Cardiac septum (tissue), 1 donor: ENCODE data around the gene COL8A1. TPM values are rescaled to one million over a fixed set of nuclear protein-coding genes. Genes with fewer than 3 reads are reported as not detected.
"Not testable (repeated sequence)": the region's sequence is repeated elsewhere in the genome, so short reads cannot be mapped to it uniquely, and the experiment has no call there.

Source experiments
- DNase-seq: peaks from one replicate; pipeline ENCODE4 v3.0.0-alpha.2; 2020; ENCODE audit warnings: low spot score
- intact Hi-C: fragments of 100-400 bp; cut with DNase I; formaldehyde crosslinking; loops from one replicate; pipeline ENCODE4 v1.14.0; 2022
- total RNA-seq: library from RNA; stranded (reverse); fragmentation: NEBNext Ultra II Directional; extraction: Animal tissue kit (Norgen Biotek cat#: 25700); gene quantifications from one replicate; pipeline ENCODE4 v1.2.1, GENCODE V29; 2021
- donor health status: DM: no; HTN: no; CAD: no.

The COL8A1 gene
- total RNA-seq, 1 donor from 2014 or later = 28.5 TPM

DNA sequence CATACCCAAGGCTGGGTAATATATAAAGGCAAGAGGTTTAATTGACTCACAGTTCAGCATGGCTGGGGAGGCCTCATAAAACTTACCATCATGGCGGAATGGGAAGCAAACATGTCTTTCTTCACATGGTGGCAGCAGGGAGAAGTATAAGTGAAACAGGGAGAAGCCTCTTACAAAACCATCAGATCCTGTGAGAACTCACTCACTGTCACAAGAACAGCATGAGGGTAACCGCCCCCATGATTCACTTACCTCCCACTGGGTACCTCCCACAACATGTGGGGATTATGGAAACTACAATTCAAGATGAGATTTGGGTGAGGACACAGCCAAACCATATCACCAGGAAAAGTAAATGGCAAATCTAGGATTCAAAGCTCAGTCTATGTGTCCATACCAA is 102.0 kb downstream of the COL8A1 start:
- DNase-seq, intact Hi-C loops: not testable (repeated sequence)

DNA sequence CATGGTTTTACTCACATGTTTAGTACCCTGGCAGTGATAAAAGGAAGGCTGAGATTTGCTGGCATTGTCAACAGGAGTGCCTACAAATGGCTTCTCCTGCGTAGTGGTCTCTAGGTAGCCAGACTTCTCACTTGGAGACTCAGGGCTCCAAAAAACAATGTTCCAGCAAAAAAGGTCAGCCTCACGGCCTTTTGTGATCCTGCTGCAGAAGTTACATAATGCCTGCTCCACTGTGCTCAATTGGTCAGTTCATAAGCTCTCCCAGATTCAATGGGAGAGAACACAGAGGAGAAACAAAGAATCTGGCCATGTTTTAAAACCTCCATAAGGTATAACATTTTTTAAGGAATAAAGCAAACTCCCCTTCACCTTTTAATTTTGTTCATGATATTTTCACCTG is 103.2 kb downstream of the COL8A1 start:
- no peak for DNase-seq
- intact Hi-C loops = no loop called here

- no peak for DNase-seq
- intact Hi-C loops = no loop called here
Measured at GRCh38 chr3:99747915-99748314, 109.5 kb downstream of the COL8A1 start.

- intact Hi-C loops = loop anchor here (2.0 to 10.0 kb wide), 4 partner anchors 104 to 1157 kb away; partner anchors contain the start of gene CPOX
- DNase-seq = no peak
Measured at GRCh38 chr3:99751649-99752048, 113.3 kb downstream of the COL8A1 start.

DNA sequence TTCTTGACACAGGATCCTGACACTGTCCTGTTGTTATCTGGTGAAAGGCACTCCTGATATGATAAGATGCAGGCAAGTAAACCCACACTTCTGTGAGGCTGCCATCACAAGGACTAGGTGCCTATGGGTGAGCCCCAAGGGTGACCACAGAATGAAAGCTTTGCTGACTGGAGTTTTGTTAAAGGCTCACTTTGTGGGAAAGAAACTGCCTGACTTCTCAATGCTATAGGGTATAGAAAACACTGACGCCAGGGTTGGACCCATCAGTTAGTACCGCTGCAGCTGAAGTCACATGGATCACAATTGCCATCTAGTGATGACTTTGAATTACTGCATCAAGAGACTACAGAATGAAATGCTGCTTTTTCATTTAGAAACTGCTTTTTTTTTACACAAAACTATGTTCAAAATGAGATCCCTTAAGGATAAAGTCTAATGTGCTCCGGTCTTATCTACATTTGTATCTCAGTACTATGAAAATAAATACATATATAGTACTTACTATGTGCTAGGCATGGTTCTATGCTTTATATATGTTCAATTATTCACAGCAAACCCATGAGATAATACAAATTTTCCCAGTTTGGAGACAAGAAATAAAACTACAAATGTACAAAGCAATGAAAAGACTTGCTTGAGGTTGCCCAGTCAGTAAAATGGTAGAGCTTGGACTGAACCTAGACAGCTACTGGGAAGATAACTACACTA is 115.0 kb downstream of the COL8A1 start:
- DNase-seq = no peak

DNA sequence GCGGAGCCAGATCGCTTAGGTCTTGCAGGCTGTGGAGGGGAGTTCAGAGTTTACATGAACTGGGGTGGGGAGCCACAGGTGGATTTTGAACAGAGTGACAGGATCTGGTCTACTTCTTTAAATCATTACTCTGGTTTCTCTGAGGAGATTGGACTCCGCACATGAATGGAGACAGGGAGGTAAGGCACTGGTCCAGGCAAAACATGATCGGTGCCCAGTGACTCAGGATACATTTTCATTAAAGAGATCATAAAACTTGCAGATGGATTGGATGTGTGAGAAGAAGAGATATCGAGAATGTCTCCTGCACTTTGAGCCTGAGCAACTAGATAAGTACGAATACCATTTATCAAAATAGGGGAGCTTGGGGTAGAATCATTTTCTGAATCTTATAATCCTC is 117.4 kb downstream of the COL8A1 start:
- intact Hi-C loops = loop anchor here (10.0 kb wide), 1 partner anchor 1161 kb away; the partner anchor contains the start of gene CPOX
- DNase-seq = no peak

More for the DNA sequence above, 115.0 kb downstream of the COL8A1 start:
- intact Hi-C loops = loop anchor here (2.0 to 10.0 kb wide), 4 partner anchors 106 to 1159 kb away; partner anchors contain the start of gene CPOX

- intact Hi-C loops = loop anchor here (10.0 kb wide), 1 partner anchor 1163 kb away; the partner anchor contains the start of gene CPOX
- DNase-seq = no peak
Measured at GRCh38 chr3:99757966-99758365, 119.6 kb downstream of the COL8A1 start.

- no peak for DNase-seq
- intact Hi-C loops = loop anchor here (10.0 kb wide), 1 partner anchor 1164 kb away; the partner anchor contains the start of gene CPOX
Measured at GRCh38 chr3:99758502-99759177, 120.2 kb downstream of the COL8A1 start.

DNA sequence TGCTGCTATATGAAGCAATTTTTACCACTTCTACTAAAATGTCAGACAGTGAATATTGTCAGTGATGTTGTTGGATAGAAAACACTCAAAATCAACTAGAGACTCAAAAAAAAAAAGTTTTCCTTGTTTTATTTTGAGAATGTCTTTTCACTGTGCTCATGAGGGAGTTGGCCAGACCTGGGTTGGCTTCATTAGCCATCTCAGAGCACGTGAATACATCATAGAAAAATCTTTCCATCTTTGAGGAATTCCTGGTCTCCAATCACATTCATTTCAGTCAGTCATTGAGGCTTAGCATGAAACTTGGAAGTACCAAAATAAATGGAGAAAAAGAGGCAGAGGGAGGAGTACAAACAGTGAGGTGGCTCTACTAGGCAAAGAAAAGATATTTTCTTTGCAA is 121.6 kb downstream of the COL8A1 start:
- intact Hi-C loops = no loop called here

GRCh38 chr3:99760629-99761028 is 122.2 kb downstream of the COL8A1 start:
- intact Hi-C loops = no loop called here
- DNase-seq = no peak

More for the DNA sequence above, 121.6 kb downstream of the COL8A1 start:
- DNase-seq = no peak

GRCh38 chr3:99761415-99762165 is 123.2 kb downstream of the COL8A1 start:
- intact Hi-C loops = no loop called here
- DNase-seq = no peak

DNA sequence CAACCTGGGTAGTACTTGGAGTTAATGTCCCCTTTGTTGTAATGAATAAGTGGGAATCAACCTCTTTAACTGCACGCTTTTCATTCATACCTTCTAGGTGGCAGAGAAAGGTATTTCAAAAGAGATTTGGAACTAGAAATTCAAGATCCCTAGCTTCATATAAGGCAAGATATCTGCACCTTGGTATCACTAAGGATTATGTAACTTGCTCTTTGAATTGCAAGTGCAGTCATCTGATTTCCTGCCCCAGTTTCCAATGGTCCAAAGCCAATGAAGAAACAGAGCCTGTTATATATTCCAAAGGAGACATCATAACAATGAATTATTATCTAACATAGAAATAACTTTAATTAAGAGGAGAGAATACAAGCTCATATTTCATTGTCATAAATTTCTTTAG is 124.5 kb downstream of the COL8A1 start:
- intact Hi-C loops = no loop called here
- DNase-seq = no peak

GRCh38 chr3:99764377-99764776 is 126.0 kb downstream of the COL8A1 start:
- intact Hi-C loops = no loop called here
- DNase-seq = no peak

- no peak for DNase-seq
- intact Hi-C loops = no loop called here
Measured at GRCh38 chr3:99765042-99765942, 126.9 kb downstream of the COL8A1 start.

- intact Hi-C loops = no loop called here
- DNase-seq = no peak
Measured at GRCh38 chr3:99767291-99767690, 128.9 kb downstream of the COL8A1 start.

DNA sequence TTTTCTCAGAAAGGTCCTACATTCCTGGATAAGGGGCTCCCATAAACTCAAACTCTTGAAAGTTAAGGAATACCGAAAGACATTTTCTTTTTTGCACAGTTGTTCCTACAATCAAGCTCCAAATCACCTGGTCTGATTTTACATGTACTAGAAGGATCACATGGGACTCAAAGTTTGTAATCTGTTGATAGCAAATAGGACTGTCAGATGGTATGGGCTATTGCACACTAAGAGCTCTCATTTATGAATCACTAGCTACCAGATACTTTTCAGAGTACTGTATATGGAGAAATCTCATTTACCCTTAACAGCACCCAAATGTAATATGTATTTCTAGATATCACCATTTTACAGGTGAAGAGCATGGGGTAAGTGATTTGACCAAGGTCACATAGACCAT is 129.7 kb downstream of the COL8A1 start:
- no peak for DNase-seq
- intact Hi-C loops = no loop called here

DNA sequence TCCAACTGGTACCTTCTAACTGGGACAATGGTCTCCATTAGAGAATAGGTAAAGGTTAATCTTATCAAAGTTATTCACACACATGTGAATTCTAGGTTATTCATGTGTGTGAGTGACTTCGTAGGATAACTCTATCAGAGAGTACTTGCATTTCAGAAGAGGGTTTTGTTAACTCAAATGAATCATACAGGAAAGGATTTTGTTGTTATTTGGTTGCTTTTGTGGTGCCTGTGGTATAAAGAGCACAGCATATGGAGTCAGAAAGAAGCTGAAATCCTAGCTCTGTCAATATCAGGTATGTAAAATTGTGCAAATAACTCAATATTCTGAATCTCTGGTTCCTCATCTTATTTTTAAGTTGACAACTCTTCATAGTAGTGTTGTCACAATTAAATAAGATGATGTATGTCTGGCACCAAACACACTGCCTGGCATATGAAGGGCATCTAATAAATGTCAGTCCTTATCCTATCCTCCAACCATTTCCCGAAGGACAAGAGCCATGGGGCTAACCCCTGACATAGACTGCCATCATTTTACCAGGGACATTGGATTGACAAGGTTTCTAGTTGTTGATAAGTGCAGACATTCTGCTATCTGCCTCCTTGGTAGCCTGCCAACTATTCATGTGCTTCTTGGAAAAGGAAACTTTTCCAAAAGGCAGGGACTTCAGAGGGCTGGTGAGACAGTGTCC is 130.6 kb downstream of the COL8A1 start:
- intact Hi-C loops = no loop called here
- DNase-seq = no peak

GRCh38 chr3:99772171-99772570 is 133.8 kb downstream of the COL8A1 start:
- intact Hi-C loops = no loop called here
- DNase-seq = no peak

GRCh38 chr3:99772671-99773070 is 134.3 kb downstream of the COL8A1 start:
- intact Hi-C loops = no loop called here
- no peak for DNase-seq
